LHCN-M2 (cell line): ENCODE results near the gene HACD4. TPM values are rescaled to one million over a fixed set of nuclear protein-coding genes. Genes with fewer than 3 reads are reported as not detected.
"Not testable (repeated sequence)": the region's sequence is repeated elsewhere in the genome, so short reads cannot be mapped to it uniquely, and the experiment has no call there.

Experiments used
- DNase-seq: peaks from one replicate; pipeline ENCODE4 v3.0.0-alpha.2; 2012; ENCODE audit warnings: low read depth
- total RNA-seq: library from RNA; depleted of rRNA; stranded (reverse); fragments of >200 nt; gene quantifications from 2 replicates; pipeline ENCODE4 v1.2.3, GENCODE V29; 2014; rRNA removed

The HACD4 gene
- total RNA-seq, 1 experiment from 2014 or later: 0.34 TPM

DNA sequence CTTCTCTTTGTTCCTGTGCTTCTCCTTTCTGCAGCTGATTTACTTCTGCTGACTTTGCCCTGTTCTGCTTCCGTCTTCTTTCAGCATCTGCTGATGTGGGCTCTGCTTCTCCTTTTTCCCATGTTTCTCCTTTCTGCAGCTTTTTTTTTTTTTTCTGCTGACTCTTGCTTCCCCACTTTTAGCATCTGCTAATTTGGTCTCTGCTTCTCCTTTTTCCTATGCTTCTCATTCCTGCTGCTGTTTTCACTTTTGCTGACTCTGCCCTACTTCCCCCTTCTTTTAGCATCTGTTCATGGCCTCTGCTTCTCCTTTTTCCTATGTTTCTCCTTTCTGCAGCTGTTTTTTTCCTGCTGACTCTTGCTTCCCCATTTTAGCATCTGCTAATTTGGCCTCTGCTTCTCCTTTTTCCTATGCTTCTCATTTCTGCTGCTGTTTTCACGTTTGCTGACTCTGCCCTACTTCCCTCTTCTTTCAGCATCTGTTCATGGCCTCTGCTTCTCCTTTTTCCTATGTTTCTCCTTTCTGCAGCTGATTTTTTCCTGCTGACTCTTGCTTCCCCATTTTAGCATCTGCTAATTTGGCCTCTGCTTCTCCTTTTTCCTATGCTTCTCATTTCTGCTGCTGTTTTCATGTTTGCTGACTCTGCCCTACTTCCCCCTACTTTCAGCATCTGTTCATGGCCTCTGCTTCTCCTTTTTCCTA is 58.0 kb downstream of the HACD4 start:
- not testable (repeated sequence) for DNase-seq

DNA sequence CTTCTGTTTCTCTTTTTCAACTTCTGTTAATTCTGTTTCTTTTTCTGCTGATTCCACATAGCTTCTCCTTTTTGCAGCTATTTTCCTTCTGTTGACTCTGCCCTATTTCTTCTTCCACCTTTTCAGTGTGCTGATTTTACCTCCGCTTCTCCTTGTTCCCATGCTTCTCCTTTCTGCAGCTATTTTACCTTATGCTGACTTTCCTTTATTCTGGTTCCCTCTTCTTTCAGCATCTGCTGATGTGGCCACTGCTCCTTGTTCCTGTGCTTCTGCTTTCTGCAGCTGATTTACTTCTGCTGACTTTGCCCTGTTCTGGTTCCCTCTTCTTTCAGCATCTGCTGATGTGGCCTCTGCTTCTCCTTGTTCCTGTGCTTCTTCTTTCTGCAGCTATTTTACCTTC is 58.8 kb downstream of the HACD4 start:
- no peak for DNase-seq

DNA sequence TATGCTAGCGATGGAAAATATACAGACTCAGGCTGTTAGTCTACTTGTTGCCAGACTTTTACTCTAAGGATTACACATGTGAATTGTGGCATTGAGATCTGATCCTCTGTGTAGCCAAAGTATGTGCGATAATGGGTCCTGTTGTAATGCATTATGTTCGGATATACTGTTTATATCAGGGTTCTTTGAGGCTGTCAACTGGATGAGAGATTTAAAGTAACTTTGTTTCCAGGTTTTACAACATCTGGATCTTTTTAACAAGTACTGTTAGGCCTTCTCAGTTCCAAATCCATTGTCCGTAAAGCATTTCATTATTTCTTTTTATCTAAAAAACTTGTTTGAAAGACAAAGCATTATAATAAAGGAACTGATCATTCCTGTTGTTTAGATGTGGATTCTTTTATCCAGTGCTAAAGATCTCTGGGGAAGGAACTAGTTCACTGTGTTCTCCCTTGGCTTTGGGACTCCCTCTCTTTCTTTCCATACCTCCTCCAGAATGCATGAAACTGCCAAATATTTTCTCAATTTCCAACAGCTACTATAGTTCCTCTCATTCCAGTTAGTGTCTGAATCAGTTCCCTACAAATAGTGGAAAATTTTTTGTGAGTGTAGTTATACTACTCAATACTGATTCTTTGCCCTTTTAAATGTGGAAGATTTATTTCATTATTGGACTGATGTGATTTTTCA is 68.8 kb downstream of the HACD4 start:
- no peak for DNase-seq

DNA sequence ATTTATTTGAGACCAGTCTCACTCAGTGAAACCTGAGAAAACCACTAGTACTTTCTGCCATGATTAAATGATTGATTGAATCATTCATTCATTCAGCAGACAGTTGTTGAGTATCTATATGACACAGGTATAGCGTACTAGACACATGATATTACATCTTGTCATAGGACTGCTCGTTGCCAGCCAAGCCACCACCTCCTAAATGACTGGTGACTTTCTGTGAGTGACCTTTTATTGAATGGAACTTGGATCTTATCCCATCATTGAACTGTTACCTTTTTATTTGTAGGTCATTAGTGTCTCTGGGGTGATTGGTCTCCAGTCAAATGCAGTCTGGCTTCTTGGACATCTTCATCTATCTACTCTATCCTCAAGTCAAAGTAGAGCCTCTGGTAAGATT is 80.7 kb downstream of the HACD4 start:
- DNase-seq: no peak

Other genes with a start within 250 kb of the HACD4 start
- gene IFNB1, start 46.3 kb upstream of the HACD4 start, total RNA-seq: not detected in 2 replicates
- gene IFNW1, start 110.2 kb upstream of the HACD4 start, total RNA-seq: not detected in 2 replicates
- gene IFNA21, start 135.0 kb upstream of the HACD4 start, total RNA-seq: not detected in 2 replicates
- not detected in 2 replicates for gene IFNA4, start 155.9 kb upstream of the HACD4 start, total RNA-seq
- not detected in 2 replicates for gene IFNA7, start 170.6 kb upstream of the HACD4 start, total RNA-seq
- not detected in 2 replicates for gene IFNA10, start 175.5 kb upstream of the HACD4 start, total RNA-seq
- not detected in 2 replicates for gene IFNA16, start 185.7 kb upstream of the HACD4 start, total RNA-seq
- gene IFNA17, start 196.6 kb upstream of the HACD4 start, total RNA-seq: not detected in 2 replicates
- not detected in 2 replicates for gene IFNA14, start 208.4 kb upstream of the HACD4 start, total RNA-seq